T-helper 2 cell (primary cell): ENCODE data around the gene PPP1R1B.

Experiments used
- DNase-seq, 5 experiments: peaks; one replicate each; pipeline versions ENCODE4 v3.0.0 to v3.0.0-alpha.2; 2012 to 2022

PPP1R1B gene

DNA sequence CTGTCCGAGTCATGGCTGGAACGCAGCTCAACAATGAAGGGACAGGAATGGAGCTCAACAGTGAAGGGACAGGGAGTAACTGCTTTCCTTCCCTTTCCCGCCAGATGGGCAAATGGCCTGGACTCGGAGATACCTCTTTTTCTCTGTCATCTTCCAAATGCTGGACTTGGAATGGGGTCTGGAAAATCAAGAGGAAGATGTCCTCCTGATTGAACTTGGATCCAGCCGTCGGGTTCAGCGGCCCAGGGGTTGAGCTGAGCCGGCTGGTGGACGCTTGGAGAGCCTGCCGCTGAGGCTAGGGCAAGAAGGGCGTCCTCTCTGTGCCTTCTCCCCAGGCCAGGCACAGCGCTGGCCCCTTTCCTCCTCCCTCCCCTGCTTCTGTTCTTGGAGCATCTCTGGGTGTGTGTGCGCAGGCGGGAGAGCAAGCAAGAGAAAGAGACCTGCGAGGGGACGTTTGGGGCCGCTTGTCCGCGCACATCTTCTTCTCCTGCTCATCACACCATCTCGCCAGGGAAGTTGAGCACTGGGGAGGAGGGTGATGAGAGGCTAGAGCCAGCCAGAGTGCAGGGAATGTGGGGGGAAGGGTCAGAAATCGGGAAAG lies 25.7 kb upstream of the PPP1R1B start:
- no peak for DNase-seq

DNA sequence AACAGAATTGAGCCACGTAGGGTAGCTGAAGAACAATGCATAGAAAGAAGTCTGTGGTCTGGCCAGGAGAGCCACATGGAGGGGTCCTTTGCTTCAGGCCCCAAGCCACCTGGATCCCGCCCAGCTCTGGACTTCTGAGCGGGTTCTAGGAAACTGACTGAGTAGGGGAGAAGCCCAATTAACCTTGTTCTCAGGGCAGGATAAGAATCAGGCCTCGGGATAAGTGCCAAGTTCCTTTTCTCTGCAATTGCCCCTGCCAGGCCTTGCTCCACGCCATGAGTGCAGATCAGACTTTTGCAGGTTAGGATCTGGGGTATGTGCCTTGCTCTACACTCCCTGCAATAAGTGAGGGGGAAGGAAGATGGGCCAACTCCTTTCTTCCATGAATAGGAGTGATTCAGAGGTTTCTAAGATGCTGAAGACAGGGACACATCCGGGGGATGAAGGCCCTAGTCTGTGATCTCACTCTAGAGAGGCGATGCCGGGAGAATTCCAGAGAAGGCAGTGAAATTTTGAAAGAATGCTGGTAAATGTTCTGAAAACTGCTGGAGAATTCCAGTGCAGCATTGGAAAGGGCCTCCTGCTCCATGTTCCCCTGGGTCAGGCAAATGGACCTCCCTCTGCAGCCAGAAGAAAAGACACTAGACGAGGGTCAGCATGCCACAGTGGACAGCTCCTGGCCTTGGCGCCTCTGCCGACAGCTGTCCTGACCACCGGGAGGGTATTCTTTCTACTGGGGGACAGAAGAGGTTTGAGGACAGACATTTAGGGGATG lies 24.8 kb upstream of the PPP1R1B start:
- DNase-seq = no peak

DNA sequence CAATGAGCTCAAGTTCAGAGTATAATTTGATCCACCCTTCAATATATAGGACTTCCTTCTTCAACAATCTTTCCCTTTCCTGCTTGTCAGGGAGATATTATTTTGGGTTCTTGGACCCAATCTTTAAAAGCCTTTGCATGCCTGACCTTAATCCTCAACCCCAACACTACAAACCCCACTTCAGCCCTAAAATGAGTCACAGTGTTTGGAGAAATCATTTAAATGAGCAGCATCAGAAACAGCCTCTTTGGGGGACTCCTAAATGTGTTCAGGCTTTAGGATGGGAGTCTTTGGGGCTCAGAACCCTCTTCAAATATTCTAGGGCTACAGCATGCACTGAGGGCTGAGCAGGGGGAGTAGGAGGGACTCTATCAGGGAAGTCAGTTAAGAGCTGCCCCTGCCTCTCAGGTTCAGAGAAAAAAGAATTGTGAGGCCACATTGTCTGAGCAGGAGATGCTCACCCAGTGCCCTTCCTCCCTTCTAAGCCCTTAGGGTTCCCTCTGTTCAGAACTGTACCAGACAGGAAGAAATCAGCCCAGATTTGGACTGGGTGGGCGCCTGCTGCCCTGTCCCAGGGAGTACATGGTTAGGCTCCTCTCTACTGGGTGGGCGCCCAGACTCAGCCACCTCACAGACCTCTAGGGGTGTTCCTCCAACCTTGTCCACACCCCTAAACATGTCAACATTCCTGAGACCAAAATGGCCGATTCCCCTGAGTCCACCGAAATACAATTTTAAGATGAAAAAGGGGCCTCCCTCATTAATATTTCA lies 24.0 kb upstream of the PPP1R1B start:
- DNase-seq = no peak

DNA sequence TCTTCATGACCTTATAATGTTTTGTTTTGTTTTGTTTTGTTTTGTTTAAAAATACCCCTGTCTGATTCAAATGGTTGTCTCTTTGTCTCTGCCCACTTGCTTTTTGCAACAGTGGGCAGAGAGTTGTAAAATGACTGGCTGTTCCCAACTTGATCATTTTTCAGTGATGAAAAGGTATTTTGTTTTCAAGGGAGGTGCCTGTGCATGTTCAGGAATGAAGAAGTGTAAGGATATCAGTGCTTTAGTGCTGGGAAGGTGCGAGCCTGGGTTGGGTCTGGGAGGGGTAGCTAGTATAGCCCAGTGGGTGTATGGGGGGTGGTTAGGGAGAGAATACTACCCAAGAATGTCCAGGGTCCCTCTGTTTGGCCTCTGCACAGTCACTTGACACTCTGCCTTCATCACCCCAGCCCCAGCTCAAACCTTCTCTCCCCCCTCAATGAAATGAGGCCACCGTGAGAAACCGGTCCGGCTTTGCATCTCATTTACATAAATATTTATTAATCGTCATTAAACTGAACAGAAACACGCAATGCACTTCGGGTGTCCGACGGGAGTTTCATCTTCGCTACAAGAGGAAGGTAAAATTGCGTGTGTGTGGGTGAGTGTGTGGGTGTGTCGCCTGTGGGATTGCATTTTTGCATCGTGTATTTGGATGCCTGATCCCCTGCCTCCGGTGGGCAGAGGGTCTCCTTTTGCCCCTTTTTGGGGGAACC lies 23.3 kb upstream of the PPP1R1B start:
- no peak for DNase-seq

DNA sequence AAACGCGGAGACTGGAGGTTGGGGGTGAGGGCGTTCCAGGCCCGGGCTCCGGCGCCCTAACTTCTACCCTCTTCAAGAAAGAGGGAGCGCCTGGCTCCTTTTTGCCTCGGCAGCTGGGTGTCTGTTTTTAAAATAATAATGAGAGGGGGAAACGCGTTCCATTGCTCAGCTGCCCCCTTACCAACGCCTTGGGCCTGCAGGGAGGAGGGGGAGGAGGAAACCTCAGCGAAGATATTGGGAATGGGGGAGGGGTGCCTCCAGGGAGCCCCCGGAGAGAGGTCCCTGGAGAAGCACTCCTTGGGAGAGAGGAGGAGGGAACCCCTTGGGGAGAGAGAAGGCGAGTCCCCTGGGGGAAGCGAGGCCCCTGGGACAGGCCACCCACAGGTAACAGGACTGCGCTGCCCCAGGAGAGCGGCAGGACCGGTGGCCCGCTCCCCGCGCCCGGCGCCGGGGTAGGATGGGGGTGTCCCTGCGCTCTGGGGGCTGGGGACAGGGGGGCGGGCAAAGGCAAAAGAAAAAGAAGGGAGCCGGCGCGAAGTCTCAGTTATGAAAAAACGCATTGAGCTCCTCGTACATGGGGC lies 21.8 kb upstream of the PPP1R1B start:
- DNase-seq = no peak

DNA sequence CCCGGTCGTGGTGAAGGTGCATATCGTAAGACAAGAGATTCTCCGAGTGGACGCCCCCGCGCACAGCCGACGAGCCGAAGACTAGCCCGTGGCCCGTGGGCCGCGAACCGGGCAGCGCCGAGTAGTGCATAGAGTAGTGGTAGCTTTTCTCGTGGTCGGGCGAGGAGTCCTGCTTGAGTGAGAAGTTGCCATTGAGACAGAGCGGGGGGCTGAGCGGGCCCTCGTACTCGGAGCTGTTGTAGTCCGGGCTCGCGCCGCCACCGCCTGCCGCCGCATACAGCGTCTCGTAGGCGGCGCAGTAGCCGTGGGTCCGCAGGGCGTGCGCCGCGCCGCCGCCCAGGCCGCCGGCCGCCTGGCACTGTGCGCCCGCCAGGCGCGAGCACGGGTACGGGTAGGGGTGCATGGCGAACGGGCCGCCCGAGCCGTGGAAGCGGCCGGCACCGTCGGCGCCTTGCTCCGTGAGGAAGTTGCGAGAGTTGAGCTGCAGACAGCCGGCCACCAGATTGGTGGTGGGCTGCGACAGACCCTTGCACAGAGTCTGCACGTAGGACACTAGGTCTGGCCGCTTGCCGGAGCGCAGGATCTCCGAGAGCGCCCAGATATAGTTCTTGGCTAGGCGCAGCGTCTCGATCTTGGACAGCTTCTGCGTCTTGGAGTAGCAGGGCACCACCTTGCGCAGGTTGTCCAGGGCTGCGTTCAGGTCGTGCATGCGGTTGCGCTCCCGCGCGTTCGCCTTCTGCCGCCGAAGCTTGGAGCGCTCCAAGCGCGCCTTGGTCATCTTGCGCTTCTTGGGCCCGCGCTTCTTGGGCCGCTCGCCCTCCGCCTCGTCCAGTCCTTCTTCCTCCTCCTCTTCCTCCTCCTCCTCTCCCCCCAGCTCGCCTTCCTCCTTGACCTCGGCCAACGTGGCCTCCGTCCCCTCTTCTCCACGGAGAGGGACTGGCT lies 21.0 kb upstream of the PPP1R1B start:
- peak in 1 of 5 experiments; percentile 37 for DNase-seq

DNA sequence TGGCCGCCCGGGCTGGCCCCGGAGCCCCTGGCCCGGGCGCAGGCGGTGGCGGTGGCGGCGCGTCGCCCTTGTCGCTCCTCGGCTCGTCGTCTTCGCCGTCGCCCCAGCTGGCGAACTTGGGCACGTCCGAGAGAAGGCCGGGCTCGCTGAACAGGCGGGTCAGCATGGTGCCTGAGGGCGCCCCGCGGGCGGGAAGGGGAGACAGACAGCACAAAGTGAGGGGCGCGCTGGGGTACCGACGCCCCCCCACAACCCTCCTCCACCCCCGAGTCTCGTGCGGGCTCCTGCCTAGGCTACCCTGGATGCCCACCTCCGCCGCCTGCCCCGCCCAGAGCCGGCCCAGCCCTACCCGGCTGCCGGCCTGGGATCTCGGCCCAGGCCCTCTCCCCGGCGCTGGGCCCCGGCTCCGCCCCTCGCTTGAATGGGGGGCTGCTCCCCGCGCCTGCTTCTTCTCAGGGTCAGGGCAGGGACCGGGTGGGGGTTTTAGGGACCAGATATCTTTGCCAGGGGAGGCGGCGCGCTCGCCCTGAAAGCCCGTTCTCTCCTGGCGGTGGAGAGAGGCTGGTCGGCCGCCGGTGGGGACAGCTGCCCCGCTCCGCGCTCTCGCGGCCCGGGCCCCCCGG lies 20.2 kb upstream of the PPP1R1B start:
- no peak for DNase-seq

DNA sequence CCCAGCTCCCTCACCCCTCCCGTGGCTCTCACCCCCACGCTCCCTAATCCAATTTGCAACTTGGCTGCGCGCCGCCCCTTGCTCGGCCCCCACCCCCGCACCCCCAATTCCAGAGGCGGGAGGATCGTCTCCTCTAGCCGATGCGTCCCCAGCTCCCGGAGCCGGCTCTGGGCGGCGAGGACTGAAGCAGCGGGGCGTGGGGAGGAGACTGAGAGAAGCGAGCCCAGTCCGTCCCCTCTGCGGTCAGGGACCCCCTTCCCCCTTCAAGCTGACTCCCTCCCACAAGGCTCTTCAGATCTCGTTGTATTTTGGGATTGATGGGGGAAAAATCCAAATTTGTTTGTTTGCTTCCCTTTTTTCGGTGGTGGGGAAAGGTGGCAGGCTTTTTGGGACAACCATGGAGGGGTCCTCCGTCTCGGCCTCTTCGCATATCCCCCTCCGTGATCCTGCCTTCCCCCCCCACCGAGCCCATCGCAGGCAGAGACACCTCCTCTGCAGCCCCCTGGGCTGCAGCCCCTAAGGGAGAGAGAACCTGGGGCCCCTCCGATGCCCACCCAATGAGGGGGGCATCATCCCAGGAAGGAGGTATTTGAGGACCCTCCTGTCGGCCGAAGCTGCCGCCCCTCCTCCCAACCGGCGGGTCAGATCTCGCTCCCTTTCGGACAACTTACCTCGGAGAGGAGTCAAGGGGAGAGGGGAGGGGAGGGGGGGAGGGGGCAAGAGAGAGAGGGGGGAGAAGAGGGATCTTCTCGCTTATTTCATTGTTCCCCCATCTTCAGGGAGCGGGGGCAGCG lies 19.5 kb upstream of the PPP1R1B start:
- no peak for DNase-seq

DNA sequence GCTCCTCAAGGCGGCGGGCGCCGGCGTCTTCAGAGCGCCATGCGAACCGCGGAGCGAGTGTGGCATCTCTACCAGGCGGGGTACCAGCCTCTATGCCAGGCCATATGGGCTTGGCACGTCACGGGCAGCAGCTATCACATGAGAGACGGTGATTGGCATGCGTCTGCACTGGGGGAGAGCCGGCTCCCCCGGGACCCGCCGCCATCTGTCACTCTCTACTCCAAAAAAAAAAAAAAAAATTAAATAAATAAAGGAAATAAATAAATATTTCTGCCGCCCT lies 19.0 kb upstream of the PPP1R1B start, which contains the start of gene NEUROD2:
TSS of gene NEUROD2 (minus strand) at position 70 of the 280 bp plus-strand sequence. CDS start 1,321 bp downstream, outside the sequence.
- no peak for DNase-seq

DNA sequence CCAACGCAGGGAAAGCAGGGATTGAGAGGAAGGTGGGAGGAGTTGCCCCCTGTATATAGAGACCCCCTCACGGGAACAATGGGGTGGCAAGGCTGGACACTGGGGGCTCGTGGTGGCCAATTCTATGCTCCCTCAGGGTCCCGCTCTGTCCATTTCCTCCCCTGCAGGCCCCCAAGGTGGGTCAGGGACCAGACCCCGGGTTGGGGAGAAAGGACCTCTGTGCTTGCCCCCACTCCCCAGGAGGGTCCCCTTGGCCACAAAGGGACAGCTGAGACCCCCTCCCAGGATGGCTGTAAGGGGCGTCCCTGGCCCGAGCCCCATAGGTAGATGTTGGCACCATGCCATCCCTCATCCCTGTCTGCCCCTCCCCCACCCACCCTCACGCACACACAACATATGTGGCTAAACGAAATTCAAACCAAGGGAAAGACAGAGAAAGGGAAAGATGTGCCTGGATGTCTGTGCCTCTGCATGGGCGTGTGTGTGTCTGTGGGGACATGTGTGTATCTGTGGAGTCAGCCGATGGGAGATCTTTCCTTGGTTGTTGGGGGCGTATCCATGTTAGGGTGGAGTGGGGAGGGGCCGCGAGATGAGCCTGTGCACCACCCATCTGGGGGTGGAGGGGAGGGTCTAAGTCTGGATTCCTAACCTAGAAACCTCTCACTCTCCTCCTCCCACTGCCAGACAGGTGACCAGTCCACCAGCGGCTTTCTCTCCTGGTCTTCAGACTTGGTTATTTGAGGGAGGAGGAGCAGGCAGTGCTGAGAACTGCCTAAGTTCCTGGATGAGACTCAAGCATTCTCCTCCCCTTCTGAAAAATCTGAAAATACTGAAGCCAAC lies 18.4 kb upstream of the PPP1R1B start:
- no peak for DNase-seq

DNA sequence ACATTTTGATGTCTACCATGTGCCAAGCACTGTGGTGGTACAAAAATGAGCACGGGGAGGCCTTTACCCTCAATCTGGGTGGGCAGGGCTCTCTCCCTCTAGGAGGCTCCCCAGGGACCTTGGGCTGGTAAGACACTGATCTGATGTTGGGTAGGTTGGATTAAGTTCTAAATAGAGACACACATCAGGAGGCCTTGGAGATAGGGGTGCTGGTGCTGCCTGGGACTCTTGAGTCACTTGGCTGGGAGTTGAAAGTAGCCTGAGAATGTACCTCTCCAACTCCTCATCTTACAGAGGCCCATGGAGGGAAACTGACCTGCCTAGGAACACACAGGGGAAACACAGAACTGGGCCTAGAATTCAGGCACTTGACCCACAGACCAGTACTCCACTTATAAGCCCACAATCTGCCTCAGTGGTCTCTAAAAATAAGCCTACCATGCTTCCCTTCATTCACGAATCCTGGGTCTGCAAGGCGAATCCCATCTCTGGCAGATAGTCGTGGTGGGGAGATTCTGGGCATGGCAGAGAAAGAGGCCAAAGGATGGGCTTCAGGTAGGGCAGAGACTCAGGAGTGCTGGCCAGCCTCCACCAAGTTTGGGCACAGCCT lies 17.2 kb upstream of the PPP1R1B start:
- DNase-seq = no peak

DNA sequence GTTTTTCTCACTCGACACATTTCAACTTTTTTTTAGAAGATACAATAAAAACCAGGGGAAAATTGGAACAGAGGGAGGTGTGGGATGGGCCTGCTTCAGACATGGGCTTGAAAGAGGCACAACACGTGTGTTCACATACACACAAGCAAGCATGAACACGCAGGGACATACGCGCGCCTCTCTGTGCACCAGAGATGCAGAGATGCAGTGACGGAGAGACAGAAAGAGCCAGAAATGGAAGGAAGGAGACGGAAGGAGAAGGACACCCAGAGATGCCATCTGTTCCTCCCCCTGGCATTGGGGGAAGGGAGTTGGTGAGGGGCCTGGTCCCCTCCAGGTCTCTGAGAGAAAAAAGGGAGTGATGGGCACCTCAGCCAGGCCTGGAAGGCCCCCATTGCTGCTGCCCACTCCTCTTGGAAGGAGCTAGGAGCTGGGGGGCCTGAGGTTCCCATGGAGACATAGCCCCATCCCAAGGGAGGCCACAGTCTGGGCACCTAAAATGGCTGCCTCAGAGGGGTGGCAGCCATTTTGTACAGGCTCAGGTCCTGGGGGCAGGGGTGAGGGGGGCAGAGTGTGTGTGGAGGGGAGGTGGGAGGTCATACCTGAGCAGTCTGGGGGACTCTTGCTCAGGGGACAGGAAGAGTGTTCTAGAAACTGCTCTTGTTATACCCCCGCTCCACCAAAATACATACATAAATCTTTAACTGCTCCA lies 15.2 kb upstream of the PPP1R1B start:
- DNase-seq = no peak

DNA sequence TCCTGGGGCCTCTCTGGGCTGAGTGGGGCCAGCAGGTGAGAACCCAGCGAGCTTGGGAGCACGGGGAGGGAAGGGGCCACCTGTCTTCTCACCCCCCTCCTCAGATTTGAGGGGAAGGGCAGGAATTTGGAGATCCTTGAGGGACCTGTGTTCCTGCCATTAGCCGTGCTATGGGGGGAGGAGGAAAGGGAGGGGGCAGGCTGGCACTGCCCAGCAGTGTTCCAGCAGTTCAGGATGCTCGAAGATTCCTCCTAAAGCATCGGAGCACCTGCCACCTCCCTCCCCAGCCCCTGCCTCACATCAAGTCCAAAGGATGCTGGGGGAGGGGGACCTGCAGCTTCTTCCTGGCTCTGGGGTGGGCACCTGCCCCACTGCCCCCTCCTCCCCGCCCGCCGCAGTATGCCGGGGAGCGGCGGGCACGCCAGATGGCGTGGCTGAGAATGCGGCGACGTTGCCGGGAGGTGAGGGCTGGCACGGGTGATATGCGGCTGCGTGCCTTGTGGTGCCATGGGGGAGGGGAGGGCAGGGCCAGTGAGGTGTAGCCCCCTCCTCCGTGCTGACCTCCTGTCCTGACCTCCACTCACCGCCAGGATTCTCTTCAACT lies 14.4 kb upstream of the PPP1R1B start:
- no peak for DNase-seq

DNA sequence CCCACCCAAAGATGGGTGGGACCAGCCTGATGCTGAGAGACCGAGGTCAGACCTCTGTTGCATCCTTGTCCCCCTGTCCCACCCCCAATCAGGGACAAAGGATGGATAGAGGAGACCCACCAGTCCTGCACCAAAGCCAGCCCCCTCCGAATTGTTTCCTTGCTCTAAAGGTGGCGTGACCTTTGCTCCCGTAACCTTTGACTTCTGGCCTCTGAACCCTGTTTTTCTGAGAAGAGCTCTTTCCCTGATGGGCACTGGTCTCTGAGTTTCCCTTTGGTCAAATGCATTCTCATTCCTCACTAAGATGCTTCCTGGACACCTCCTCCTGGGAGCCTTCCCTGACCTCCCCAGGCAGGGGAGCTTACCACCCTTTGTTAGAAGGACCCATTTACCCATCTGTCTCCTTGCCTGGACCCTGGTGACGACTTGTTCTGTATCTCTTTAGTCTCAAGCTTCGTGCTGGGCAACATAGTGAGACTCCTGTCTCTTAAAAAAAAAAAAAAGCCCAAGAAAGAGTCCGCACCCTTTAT lies 13.8 kb upstream of the PPP1R1B start:
- no peak for DNase-seq

DNA sequence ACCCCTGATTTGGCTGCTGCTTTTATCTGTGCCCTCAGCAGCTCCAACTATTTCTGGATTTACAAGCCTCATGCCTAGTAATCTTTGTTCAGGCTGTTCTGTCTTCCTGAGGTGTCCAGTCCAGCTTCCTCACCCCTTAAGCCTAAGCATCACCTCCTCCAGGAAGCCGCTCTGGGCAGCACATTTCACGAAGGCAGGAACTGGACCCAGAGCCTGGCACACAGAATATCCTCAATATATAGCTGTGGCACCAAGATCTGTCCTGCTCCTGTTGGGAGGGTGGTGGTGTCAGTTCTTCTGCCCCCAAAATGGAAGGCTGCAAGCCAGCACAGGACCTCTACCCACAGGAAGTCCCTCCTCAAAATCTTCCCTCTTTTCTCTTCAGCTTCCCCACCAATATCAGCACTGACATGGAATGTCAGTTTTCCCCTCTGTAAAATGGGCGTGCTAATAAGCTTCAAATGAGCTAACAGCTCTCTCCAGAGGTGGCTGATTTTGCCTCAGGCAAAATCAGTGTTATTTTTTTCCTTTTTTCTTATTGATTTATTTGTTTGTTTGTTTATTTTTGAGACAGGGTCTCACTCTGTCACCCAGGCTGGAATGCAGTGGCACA lies 12.1 kb upstream of the PPP1R1B start:
- no peak for DNase-seq

DNA sequence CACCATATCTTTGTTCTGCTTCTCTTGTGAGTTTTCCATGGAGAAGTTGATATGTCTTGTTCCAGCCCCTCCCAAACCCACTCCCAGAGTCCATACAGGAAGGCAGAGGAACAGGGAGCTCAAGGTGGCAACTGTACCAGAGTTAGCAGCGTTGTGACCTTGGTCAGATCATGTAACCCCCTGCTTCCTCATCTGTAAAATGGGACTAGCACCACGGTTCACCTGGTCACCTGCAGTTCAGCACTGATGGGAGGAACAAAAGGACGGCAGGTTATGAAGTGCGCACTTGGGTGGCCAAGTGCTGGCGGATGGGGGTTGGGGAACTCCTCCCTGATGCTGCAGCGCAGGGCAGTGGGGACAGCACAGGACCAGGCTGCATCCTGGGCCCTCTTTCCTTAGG lies 11.3 kb upstream of the PPP1R1B start:
- no peak for DNase-seq

DNA sequence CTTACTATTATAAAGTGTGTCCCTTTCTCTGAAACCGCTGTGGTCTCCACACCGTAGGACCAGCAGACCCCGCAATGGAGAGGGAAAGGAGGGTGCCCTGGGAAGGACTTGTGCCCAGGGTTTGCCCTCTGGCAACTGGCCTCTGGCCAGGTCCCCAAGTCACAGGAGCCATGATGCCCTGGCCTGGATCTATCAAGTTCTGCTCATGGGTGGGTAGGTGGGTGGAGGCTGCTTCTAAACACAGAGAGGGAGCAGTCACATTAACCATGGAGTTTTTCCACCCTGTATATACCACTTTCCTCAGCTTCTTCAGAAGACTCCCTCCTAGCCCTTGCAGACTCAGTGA lies 9.7 kb upstream of the PPP1R1B start:
- DNase-seq = no peak
